Skeletal muscle tissue (tissue), 4 donors: ENCODE measurements around the gene OR4K14. TPM values are rescaled to one million over a fixed set of nuclear protein-coding genes. Genes with fewer than 3 reads are reported as not detected.

Experiments used
- H3K27ac ChIP-seq: one replicate; pipeline ENCODE4 v1.7.0; 2013; ENCODE audit warnings: mild to moderate bottlenecking, low read depth, low read length, inconsistent platforms
- H3K27me3 ChIP-seq, 3 donors: one replicate each; pipeline ENCODE4 v1.7.0; 2013; ENCODE audit warnings: low read length in 3 of 3; ENCODE audit not compliant: control insufficient read depth in 3 of 3, insufficient read depth in 3 of 3
- H3K36me3 ChIP-seq, 3 donors: one replicate each; pipeline ENCODE4 v1.7.0; 2013; ENCODE audit warnings: low read length in 3 of 3; ENCODE audit not compliant: control insufficient read depth in 3 of 3, insufficient read depth in 3 of 3
- H3K4me1 ChIP-seq, 3 donors: one replicate each; pipeline ENCODE4 v1.7.0; 2013; ENCODE audit warnings: low read length in 3 of 3, mild to moderate bottlenecking in 3 of 3; ENCODE audit not compliant: control insufficient read depth in 3 of 3, insufficient read depth in 3 of 3
- H3K4me3 ChIP-seq, 3 donors: one replicate each; pipeline ENCODE4 v1.7.0; 2013; ENCODE audit warnings: low read length in 3 of 3
- H3K9ac ChIP-seq, 3 donors: one replicate each; pipeline ENCODE4 v1.7.0; 2013; ENCODE audit warnings: low read length in 3 of 3, mild to moderate bottlenecking in 3 of 3, moderate library complexity in 2 of 3, low read depth in 1 of 3
- H3K9me3 ChIP-seq, 3 donors: one replicate each; pipeline ENCODE4 v1.7.0; 2013; ENCODE audit warnings: low read length in 3 of 3; ENCODE audit not compliant: control insufficient read depth in 3 of 3
- total RNA-seq: library from RNA; depleted of rRNA; stranded (reverse); fragments of >200 nt; gene quantifications from one replicate; pipeline ENCODE4 v1.2.3, GENCODE V29; 2014
- donor health status: Osteomylitis.

Gene OR4K14, protein sequence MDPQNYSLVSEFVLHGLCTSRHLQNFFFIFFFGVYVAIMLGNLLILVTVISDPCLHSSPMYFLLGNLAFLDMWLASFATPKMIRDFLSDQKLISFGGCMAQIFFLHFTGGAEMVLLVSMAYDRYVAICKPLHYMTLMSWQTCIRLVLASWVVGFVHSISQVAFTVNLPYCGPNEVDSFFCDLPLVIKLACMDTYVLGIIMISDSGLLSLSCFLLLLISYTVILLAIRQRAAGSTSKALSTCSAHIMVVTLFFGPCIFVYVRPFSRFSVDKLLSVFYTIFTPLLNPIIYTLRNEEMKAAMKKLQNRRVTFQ
- total RNA-seq = not detected

DNA sequence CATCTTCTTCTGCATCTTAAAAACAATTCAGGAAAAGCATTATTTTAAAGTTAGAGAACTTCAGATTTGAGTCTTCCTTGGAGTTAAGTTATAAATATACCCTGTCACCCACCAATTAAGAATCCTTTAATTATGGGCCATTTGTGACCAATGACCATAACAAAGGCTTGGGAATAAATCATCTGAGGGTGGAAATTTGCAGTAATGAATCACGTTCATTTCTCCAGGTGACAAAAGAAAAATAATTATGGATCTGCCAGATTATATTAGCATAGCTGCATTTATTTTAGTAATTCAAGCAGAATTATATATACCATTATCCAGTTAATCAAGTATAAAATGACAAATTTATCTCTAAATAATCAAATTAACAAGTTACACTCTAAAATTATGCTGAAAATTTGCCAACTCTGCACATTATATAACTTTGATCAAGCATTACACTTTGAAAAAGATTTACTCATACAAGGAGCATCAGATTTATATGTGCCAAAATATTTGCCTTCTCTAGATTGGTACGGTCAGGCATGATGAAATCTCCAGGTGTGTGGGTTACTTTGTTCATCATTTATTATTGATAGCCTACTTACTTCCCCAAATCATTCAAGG, at the start of gene OR4K14:
OR4K14 (minus strand) TSS at position 51 of the 609 bp plus-strand sequence. CDS start 4,114 bp downstream, outside the sequence.
- no peak within 1 kb of the TSS for H3K4me3 ChIP-seq
- no peak within 1 kb of the TSS for H3K27ac ChIP-seq
- H3K4me1 ChIP-seq = no peaks in the 10 kb centered on the region
- H3K36me3 ChIP-seq = no peaks in the 10 kb centered on the region
- H3K27me3 ChIP-seq = no peaks in the 10 kb centered on the region
- peaks cover 0 to 3% (median under 1%) of the 10 kb centered on the region in 3 donors for H3K9me3 ChIP-seq
- H3K9ac ChIP-seq = no peak within 1 kb of the TSS

DNA sequence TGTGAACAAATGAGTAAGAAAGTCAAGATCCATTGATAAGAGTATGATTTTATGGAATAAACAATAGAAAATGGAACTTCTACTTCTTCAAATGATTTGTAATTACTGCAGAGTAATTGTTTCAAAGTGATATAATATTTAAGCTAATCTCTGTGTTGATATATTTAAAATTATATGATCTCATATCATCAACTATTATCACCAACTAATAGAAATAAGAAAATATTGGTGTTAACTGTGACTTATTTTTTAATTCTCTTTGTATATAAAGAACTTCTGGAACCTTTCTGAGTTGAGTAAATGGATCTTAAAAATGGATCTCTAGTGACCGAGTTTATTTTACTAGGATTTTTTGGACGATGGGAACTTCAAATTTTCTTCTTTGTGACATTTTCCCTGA, 40.6 kb upstream of the OR4K14 start, which contains the start of gene OR4L1:
OR4L1 (plus strand) TSS at position 301 of the 400 bp plus-strand sequence; CDS start at position 301, 0 bp downstream.
- H3K9ac ChIP-seq = no peak within 1 kb of the TSS
- no peaks in the 10 kb centered on the region for H3K4me1 ChIP-seq
- no peaks in the 10 kb centered on the region for H3K27me3 ChIP-seq
- H3K9me3 ChIP-seq = peaks cover 0 to 2% (median 1%) of the 10 kb centered on the region in 3 donors
- no peak within 1 kb of the TSS for H3K4me3 ChIP-seq
- no peaks in the 10 kb centered on the region for H3K36me3 ChIP-seq
- no peak within 1 kb of the TSS for H3K27ac ChIP-seq

DNA sequence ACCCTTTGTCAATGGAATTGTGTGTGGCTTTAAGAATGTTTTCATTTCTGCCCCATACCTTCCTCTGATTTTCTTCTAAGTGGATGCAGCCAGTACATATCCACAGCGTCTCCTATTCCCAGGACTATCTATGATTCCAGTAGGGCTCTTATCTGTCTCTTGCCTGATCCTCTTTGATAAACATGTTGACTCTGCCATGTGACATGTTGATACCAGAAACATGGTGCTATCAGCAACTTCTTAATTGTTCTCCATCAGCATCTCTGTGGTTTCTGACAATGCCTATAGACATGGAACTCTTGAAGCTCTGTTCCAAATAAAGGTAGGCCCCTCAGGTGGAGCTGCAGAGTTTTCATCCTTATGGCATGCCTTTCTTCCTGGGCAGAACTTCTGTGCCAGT, 29.1 kb upstream of the OR4K14 start:
- H3K27me3 ChIP-seq = no peaks in the 10 kb centered on the region
- H3K36me3 ChIP-seq = no peaks in the 10 kb centered on the region
- no peak overlapping the region for H3K4me3 ChIP-seq
- no peaks in the 10 kb centered on the region for H3K9me3 ChIP-seq
- no peaks in the 10 kb centered on the region for H3K4me1 ChIP-seq
- H3K9ac ChIP-seq = no peak overlapping the region
- H3K27ac ChIP-seq = no peak overlapping the region

DNA sequence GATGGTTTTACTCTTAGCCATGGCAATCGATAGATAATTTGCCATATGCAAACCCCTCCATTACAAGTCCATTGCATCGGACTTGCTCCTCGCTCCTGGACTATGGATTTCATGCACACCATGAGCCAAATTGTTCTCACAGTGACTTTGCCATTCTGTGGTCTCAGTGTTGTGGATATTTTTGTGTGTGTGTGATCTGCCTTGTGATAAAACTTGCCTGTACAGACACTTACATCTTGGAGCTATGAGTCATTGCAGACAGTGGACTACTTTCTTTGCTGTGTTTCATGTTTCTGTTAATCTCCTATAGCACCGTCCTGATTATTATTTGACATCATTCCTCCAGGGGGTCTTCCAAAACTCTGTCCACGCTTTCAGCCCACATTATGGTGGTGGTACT, 25.1 kb upstream of the OR4K14 start:
- Histone ChIP-seq H3K9ac (no peak overlapping the region), H3K27me3 (no peaks in the 10 kb centered on the region), H3K9me3 (no peaks in the 10 kb centered on the region), H3K27ac (no peak overlapping the region), H3K36me3 (no peaks in the 10 kb centered on the region), H3K4me3 (no peak overlapping the region), H3K4me1 (no peaks in the 10 kb centered on the region)

DNA sequence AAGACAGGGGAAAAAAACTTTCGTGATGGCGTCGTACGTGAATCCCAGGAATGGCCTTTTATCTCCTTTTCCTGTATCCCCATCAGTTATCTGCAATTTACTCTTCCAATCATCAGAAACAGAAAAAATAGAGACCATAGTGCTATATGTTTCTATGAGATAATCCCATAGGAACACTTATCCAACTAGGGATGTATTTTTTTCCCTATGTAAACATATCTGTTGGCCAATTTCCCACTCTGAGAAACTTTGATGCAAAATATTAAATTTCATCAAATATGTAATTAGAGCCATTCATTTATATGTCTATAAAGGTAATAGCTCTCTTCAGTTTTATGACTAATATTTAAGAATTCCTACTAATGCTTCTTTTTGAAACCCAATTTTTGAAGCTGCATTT, 16.8 kb upstream of the OR4K14 start, which contains the start of gene OR4K13:
OR4K13 (minus strand) TSS at position 101 of the 400 bp plus-strand sequence. CDS start 1,280 bp downstream, outside the sequence.
- Histone ChIP-seq H3K4me1 (no peaks in the 10 kb centered on the region), H3K36me3 (no peaks in the 10 kb centered on the region), H3K27ac (no peak within 1 kb of the TSS), H3K9ac (no peak within 1 kb of the TSS), H3K4me3 (no peak within 1 kb of the TSS), H3K27me3 (no peaks in the 10 kb centered on the region), H3K9me3 (no peaks in the 10 kb centered on the region)

DNA sequence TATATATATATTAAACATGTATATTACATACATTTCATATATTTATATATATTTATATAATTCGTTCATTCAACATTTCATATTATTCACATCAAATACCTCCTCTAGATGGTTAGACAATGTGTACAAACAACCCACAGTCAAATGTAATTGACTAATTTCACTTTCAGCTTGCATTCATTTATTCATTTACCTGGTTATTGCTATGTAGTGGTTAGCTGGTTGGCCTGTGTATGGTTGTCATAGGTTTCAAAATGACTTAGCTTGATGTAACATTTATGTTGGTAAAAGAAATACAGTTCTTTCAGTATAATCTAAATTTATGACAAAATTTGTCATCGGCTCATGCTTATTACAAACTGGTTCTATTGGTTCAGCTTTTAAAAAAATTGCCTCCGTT, 16.3 kb upstream of the OR4K14 start:
- Histone ChIP-seq H3K9ac (no peak overlapping the region), H3K9me3 (no peaks in the 10 kb centered on the region), H3K27ac (no peak overlapping the region), H3K27me3 (no peaks in the 10 kb centered on the region), H3K4me3 (no peak overlapping the region), H3K36me3 (no peaks in the 10 kb centered on the region), H3K4me1 (no peaks in the 10 kb centered on the region)

DNA sequence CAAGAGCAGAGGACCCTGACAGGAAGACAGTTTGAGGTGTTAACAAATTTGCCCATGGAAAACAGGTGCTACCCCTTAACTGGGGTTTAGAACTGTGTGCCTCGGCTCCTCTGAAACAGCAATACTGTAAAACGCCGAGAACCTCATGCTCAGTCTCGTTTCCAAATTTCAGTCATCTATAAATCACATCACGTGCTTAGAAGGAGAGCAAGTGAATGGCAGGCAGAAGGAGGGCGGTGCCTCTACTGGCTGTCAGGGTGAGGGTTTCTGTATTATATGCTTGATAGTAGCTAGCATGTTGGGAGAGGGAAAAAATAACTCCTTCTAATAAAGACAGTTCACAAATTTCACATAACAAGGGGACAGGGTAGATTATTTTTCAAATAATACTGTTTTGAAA, 12.0 kb upstream of the OR4K14 start:
- Histone ChIP-seq H3K4me1 (no peaks in the 10 kb centered on the region), H3K36me3 (no peaks in the 10 kb centered on the region)

DNA sequence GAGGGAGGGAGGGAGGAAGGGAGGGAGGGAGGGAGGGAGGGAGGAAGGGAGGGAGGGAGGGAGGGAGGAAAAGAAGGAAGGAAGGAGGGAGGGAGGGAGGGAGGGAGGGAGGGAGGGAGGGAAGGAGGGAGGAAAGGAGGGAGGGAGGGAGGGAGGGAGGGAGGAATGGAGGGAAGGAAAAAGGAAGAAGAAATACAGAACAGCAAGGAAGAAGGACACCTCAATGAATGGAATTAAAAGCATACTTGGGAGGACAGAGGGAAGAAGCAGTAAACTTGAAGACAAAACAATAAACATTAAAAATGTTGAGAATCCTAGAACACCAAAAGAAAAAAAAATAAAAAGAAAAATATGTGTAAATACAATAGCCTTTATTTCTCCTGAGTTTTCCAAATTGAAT, 11.0 kb downstream of the OR4K14 start:
- Histone ChIP-seq H3K9me3 (peaks cover 0 to 3% (median 0%) of the 10 kb centered on the region in 3 donors), H3K27ac (no peak overlapping the region), H3K9ac (no peak overlapping the region), H3K27me3 (no peaks in the 10 kb centered on the region), H3K36me3 (no peaks in the 10 kb centered on the region), H3K4me3 (no peak overlapping the region), H3K4me1 (no peaks in the 10 kb centered on the region)

More for the DNA sequence above, 12.0 kb upstream of the OR4K14 start:
- H3K4me3 ChIP-seq = no peak overlapping the region
- no peak overlapping the region for H3K9ac ChIP-seq
- no peaks in the 10 kb centered on the region for H3K9me3 ChIP-seq
- H3K27ac ChIP-seq = no peak overlapping the region
- H3K27me3 ChIP-seq = no peaks in the 10 kb centered on the region

DNA sequence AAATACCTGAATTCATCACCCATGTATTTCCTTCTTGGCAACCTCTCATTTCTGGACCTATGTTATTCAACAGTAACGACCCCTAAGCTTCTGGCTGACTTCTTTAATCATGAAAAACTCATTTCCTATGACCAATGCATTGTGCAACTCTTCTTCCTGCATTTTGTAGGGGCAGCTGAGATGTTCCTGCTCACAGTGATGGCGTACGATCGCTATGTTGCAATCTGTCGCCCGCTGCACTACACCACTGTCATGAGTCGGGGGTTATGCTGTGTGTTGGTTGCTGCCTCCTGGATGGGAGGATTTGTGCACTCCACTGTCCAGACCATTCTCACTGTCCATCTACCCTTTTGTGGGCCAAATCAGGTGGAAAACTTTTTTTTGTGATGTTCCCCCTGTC, 16.8 kb downstream of the OR4K14 start:
- H3K36me3 ChIP-seq = no peaks in the 10 kb centered on the region
- H3K9ac ChIP-seq = no peak overlapping the region
- H3K27me3 ChIP-seq = no peaks in the 10 kb centered on the region
- H3K27ac ChIP-seq = no peak overlapping the region
- peaks cover 0 to 4% (median 3%) of the 10 kb centered on the region in 3 donors for H3K9me3 ChIP-seq
- H3K4me3 ChIP-seq = no peak overlapping the region
- H3K4me1 ChIP-seq = no peaks in the 10 kb centered on the region

DNA sequence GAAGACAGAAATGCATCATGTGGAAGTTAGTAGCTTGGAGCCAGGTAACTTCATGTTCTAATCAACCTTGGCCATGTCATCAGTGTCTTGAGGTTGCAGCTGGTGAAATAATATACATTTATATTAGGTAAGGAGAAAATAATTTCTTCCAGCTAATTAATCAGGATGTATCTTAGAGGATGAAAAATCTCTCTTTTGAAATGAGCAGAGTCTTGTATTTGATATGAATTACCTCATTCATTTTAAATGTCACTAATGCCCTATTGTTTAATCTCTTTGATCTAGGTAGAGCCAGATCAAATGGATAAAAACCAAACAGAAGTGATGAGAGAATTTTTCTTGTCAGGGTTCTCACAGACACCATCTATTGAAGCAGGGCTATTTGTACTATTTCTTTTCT, 17.2 kb downstream of the OR4K14 start, which contains the start of gene OR4Q2:
OR4Q2 (plus strand) TSS at position 301 of the 400 bp plus-strand sequence.
- H3K4me3 ChIP-seq = no peak within 1 kb of the TSS
- no peak within 1 kb of the TSS for H3K9ac ChIP-seq
- H3K36me3 ChIP-seq = no peaks in the 10 kb centered on the region
- H3K4me1 ChIP-seq = no peaks in the 10 kb centered on the region
- H3K9me3 ChIP-seq = peaks cover 0 to 4% (median 0%) of the 10 kb centered on the region in 3 donors
- no peak within 1 kb of the TSS for H3K27ac ChIP-seq
- H3K27me3 ChIP-seq = no peaks in the 10 kb centered on the region
